Lung (tissue), 12 donors: ENCODE data around the gene SOS2. TPM values are rescaled to one million over a fixed set of nuclear protein-coding genes. Genes with fewer than 3 reads are reported as not detected.

Source experiments
- ATAC-seq: fragments of 200-7000 bp; cut with Tn5 transposase; one replicate; pipeline ENCODE4 v1.9.1; 2020; ENCODE audit warnings: moderate number of reproducible peaks; ENCODE audit not compliant: insufficient read depth, low FRiP score
- DNase-seq, 3 donors: peaks; one replicate each; pipeline ENCODE4 v3.0.0-alpha.2; 2013 to 2017
- H3K27ac ChIP-seq, 2 donors: one replicate each; pipeline ENCODE4 v1.5.1; 2013; ENCODE audit warnings: mild to moderate bottlenecking in 2 of 2, moderate library complexity in 2 of 2, control low read depth in 1 of 2, inconsistent platforms in 1 of 2, low read depth in 1 of 2, low read length in 1 of 2
- H3K27me3 ChIP-seq, 3 donors: one replicate each; pipeline ENCODE4 v1.5.1; 2013; ENCODE audit warnings: low read length in 2 of 3; ENCODE audit not compliant: control insufficient read depth in 3 of 3, insufficient read depth in 3 of 3
- H3K36me3 ChIP-seq, 4 donors: one replicate each; pipeline ENCODE4 v1.5.1; 2013; ENCODE audit warnings: low read length in 4 of 4, mild to moderate bottlenecking in 1 of 4, moderate library complexity in 1 of 4; ENCODE audit not compliant: control insufficient read depth in 4 of 4, insufficient read depth in 4 of 4
- H3K4me1 ChIP-seq, 5 donors: one replicate each; pipeline ENCODE4 v1.5.1; 2013; ENCODE audit warnings: low read length in 5 of 5, mild to moderate bottlenecking in 2 of 5, moderate library complexity in 1 of 5; ENCODE audit not compliant: control insufficient read depth in 5 of 5, insufficient read depth in 5 of 5
- H3K4me3 ChIP-seq: one replicate; pipeline ENCODE4 v1.5.1; 2013; ENCODE audit warnings: mild to moderate bottlenecking, control low read depth, moderate library complexity
- H3K9ac ChIP-seq, 2 donors: one replicate each; pipeline ENCODE4 v1.5.1; 2013; ENCODE audit warnings: low read length in 2 of 2, control low read depth in 1 of 2; ENCODE audit not compliant: insufficient read depth in 1 of 2
- H3K9me3 ChIP-seq, 4 donors: one replicate each; pipeline ENCODE4 v1.5.1; 2013; ENCODE audit warnings: low read length in 3 of 4, mild to moderate bottlenecking in 1 of 4, moderate library complexity in 1 of 4; ENCODE audit not compliant: control insufficient read depth in 4 of 4, insufficient read depth in 3 of 4
- CTCF ChIP-seq: IDR thresholded peaks from 2 replicates; pipeline ENCODE4 v1.5.1; 2012; ENCODE audit warnings: mild to moderate bottlenecking; ENCODE audit errors: control extremely low read depth, extremely low read depth
- WGBS, 2 donors: extraction: QIAGEN DNeasy Blood & Tissue Kit; methylation state at CpG; one replicate each; pipeline ENCODE4 v1.1.7; 2013; 5-methylcytosine and 5-hydroxymethylcytosine counted together
- polyA plus RNA-seq, 2 donors: library from polyadenylated mRNA; stranded (reverse); fragments of 200-250 nt; gene quantifications; one replicate each; pipeline ENCODE4 v1.2.1, GENCODE V29; 2013
- total RNA-seq, 2 donors: library from RNA; depleted of rRNA in 1 of 2; stranded (reverse); fragments of >200 nt in 1 of 2; gene quantifications; one replicate each; pipeline ENCODE4 v1.2.1, GENCODE V29; 2014 to 2021
- donor health status: control.
- donor health status: control.
- donor health status: Bipolar disorder and iron deficiency.
- donor health status: healthy.
- donor health status: DM: yes; HTN: yes; CAD: no.

SOS2 gene
- total and polyA plus RNA-seq, 4 donors, result 6.8 to 57.1 (median 19.1) TPM

GRCh38 chr14:50099335-50099734, 132.0 kb downstream of the SOS2 start:
- DNase-seq (no peak), ATAC-seq (no peak)
- no peak overlapping the region for H3K9ac ChIP-seq
- TF ChIP-seq CTCF, result no peak
- no peak overlapping the region for H3K27ac ChIP-seq
- H3K4me1 ChIP-seq, result no peaks in the 10 kb centered on the region
- H3K9me3 ChIP-seq, result no peaks in the 10 kb centered on the region
- 89 to 94% methylated on average over 4 of the region's 4 CpGs for WGBS, 2 donors
- peaks cover 0 to 1% (median 0%) of the 10 kb centered on the region in 4 donors for H3K36me3 ChIP-seq
- H3K4me3 ChIP-seq, result no peak overlapping the region
- H3K27me3 ChIP-seq, result no peaks in the 10 kb centered on the region

GRCh38 chr14:50095895-50096294, 135.5 kb downstream of the SOS2 start:
- Histone ChIP-seq H3K36me3 (no peaks in the 10 kb centered on the region), H3K9me3 (no peaks in the 10 kb centered on the region), H3K4me1 (no peaks in the 10 kb centered on the region), H3K4me3 (no peak overlapping the region), H3K27ac (no peak overlapping the region), H3K27me3 (no peaks in the 10 kb centered on the region), H3K9ac (no peak overlapping the region)
- DNase-seq, result no peak
- TF ChIP-seq CTCF, result no peak
- ATAC-seq, result no peak
- 17 to 42% methylated on average over 1 of the region's 1 CpG for WGBS, 2 donors

GRCh38 chr14:50094056-50094755, 137.2 kb downstream of the SOS2 start:
- DNase-seq (no peak), ATAC-seq (no peak)
- WGBS, 2 donors, result 94 to 96% methylated on average over 11 of the region's 11 CpGs
- Histone ChIP-seq H3K4me1 (no peaks in the 10 kb centered on the region), H3K27me3 (no peaks in the 10 kb centered on the region), H3K36me3 (no peaks in the 10 kb centered on the region), H3K27ac (no peak overlapping the region), H3K4me3 (no peak overlapping the region), H3K9me3 (no peaks in the 10 kb centered on the region), H3K9ac (no peak overlapping the region)
- TF ChIP-seq CTCF, result no peak

GRCh38 chr14:50093496-50093895, 137.9 kb downstream of the SOS2 start:
- H3K4me3 ChIP-seq, result no peak overlapping the region
- ATAC-seq (no peak), DNase-seq (no peak)
- no peaks in the 10 kb centered on the region for H3K9me3 ChIP-seq
- no peak overlapping the region for H3K9ac ChIP-seq
- WGBS, 2 donors, result 45 to 74% methylated on average over 2 of the region's 2 CpGs
- no peaks in the 10 kb centered on the region for H3K27me3 ChIP-seq
- H3K36me3 ChIP-seq, result peaks cover 0 to 2% (median under 1%) of the 10 kb centered on the region in 4 donors
- TF ChIP-seq CTCF, result no peak
- H3K27ac ChIP-seq, result no peak overlapping the region
- no peaks in the 10 kb centered on the region for H3K4me1 ChIP-seq
